Breast epithelium (tissue), 4 donors: Measurements from ENCODE around the gene NHERF2. TPM values are rescaled to one million over a fixed set of nuclear protein-coding genes. Genes with fewer than 3 reads are reported as not detected.

ENCODE experiments used
- DNase-seq, 2 donors: peaks; one replicate each; pipeline ENCODE4 v3.0.0-alpha.2; 2019; ENCODE audit warnings: low spot score in 2 of 2
- H3K27ac ChIP-seq, 2 donors: fragments of 200-600 bp; sonication (generic) in 1 of 2; one replicate each; pipeline ENCODE4 v1.5.1; 2016 to 2019; ENCODE audit warnings: mild to moderate bottlenecking in 1 of 2
- H3K27me3 ChIP-seq, 2 donors: fragments of 200-600 bp; sonication (generic) in 1 of 2; one replicate each; pipeline versions ENCODE4 v1.5.1 to v1.6.0; 2017 to 2019; ENCODE audit warnings: control low read depth in 1 of 2, mild to moderate bottlenecking in 1 of 2
- H3K36me3 ChIP-seq: fragments of 200-600 bp; one replicate; pipeline ENCODE4 v1.5.1; 2019
- H3K4me1 ChIP-seq, 2 donors: fragments of 200-600 bp; sonication (generic); one replicate each; pipeline ENCODE4 v1.5.1; 2016 to 2019; ENCODE audit warnings: control low read depth in 1 of 2
- H3K4me3 ChIP-seq, 3 donors: fragments of 200-600 bp; sonication (generic); 1 replicate in 2 of 3; 2 replicates in 1 of 3; pipeline ENCODE4 v1.5.1; 2016 to 2019; ENCODE audit warnings: mild to moderate bottlenecking in 3 of 3, moderate library complexity in 2 of 3
- H3K9me3 ChIP-seq, 2 donors: fragments of 200-600 bp; sonication (generic) in 1 of 2; one replicate each; pipeline ENCODE4 v1.5.1; 2016 to 2019; ENCODE audit warnings: control low read depth in 1 of 2
- POLR2A ChIP-seq: fragments of 450-650 bp; IDR thresholded peaks from one replicate; pipeline ENCODE4 v1.6.1; 2016; ENCODE audit warnings: antibody characterized with exemption, mild to moderate bottlenecking, moderate library complexity
- POLR2AphosphoS5 ChIP-seq, 3 donors: sonication (generic); formaldehyde crosslinking; IDR thresholded peaks; one replicate each; pipeline ENCODE4 v1.6.1; 2017; ENCODE audit warnings: antibody characterized with exemption in 3 of 3
- intact Hi-C: fragments of 100-400 bp; cut with DNase I; formaldehyde crosslinking; loops from one replicate; pipeline ENCODE4 v1.15.1; 2023; ENCODE audit warnings: low total_unique reads
- total RNA-seq, 3 donors: library from RNA; depleted of rRNA; stranded (reverse); fragments of >200 nt; gene quantifications; one replicate each; pipeline ENCODE4 v1.1.0, GENCODE V29; 2016
- TF ChIP-seq, protein P1 (sequence below), 3 donors: fragments of 450-650 bp; IDR thresholded peaks; one replicate each; pipeline ENCODE4 v1.5.1; 2016 to 2017; ENCODE audit warnings: antibody characterized with exemption in 3 of 3, mild to moderate bottlenecking in 3 of 3, moderate library complexity in 3 of 3

NHERF2 gene
- total RNA-seq, 3 donors from 2014 or later = 31.5 to 58.3 (median 38.9) TPM

DNA sequence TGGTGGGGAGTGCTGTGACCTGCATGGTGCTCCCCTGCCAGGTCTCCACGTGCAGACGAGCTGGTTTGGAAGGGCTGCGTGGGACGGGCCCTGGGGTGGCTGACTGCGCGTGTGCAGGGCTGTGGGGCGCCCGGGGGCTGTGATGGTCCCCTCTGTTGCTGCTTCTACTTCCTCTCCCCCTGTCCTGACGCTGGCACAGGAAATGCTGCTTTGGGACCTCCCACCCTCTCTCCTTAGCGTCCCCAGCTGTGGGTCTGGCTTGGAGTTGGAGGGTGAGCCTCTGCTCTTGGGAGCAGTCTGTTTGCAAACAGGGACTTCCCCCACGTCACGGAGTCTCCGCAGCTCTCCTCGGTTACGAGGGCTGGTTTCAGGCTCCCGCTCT, 56.3 kb downstream of the NHERF2 start:
- no peaks in the 10 kb centered on the region for H3K36me3 ChIP-seq
- H3K4me3 ChIP-seq = no peak overlapping the region
- H3K9me3 ChIP-seq = no peaks in the 10 kb centered on the region
- H3K27me3 ChIP-seq = no peaks in the 10 kb centered on the region
- TF ChIP-seq POLR2A (no peak), POLR2AphosphoS5 (IDR thresholded peaks at IDR 0.05) (no peak)
- TF ChIP-seq, protein P1, sequence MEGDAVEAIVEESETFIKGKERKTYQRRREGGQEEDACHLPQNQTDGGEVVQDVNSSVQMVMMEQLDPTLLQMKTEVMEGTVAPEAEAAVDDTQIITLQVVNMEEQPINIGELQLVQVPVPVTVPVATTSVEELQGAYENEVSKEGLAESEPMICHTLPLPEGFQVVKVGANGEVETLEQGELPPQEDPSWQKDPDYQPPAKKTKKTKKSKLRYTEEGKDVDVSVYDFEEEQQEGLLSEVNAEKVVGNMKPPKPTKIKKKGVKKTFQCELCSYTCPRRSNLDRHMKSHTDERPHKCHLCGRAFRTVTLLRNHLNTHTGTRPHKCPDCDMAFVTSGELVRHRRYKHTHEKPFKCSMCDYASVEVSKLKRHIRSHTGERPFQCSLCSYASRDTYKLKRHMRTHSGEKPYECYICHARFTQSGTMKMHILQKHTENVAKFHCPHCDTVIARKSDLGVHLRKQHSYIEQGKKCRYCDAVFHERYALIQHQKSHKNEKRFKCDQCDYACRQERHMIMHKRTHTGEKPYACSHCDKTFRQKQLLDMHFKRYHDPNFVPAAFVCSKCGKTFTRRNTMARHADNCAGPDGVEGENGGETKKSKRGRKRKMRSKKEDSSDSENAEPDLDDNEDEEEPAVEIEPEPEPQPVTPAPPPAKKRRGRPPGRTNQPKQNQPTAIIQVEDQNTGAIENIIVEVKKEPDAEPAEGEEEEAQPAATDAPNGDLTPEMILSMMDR (IDR thresholded peaks at IDR 0.05) = no peak
- peak overlapping the region; percentile 58 to 75 for H3K27ac ChIP-seq
- DNase-seq = no peak
- intact Hi-C loops = no loop called here
- H3K4me1 ChIP-seq = peaks cover 7 to 16% of the 10 kb centered on the region in 2 donors

DNA sequence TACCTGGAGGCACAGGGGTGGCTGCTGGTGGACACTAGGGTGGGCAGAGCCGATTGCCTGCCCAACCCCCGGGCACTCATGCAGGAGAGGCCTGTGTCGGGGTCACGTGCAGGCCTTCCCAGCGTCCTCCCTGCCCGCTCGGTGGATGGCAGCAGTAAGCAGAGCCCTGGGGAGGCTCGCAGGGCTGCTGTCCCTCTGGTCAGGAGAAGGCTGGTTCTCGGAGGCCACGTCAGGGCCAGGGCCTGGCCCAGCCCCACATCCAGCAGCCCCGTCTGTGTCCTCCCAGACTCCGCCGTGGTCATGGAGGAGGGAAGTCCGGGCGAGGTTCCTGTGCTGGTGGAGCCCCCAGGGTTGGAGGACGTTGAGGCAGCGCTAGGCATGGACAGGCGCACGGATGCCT, 56.7 kb downstream of the NHERF2 start:
- H3K36me3 ChIP-seq = no peaks in the 10 kb centered on the region
- H3K27me3 ChIP-seq = no peaks in the 10 kb centered on the region
- no peak for DNase-seq
- peak overlapping the region in 1 of 2 donors; percentile 58 for H3K27ac ChIP-seq
- H3K4me1 ChIP-seq = peaks cover 7 to 16% of the 10 kb centered on the region in 2 donors
- H3K9me3 ChIP-seq = no peaks in the 10 kb centered on the region
- H3K4me3 ChIP-seq = no peak overlapping the region
- intact Hi-C loops = no loop called here
- TF ChIP-seq POLR2AphosphoS5 (IDR thresholded peaks at IDR 0.05) (no peak), POLR2A (no peak)
- TF ChIP-seq, protein P1 (IDR thresholded peaks at IDR 0.05) = no peak

GRCh38 chr16:2083876-2084780, 57.4 kb downstream of the NHERF2 start:
- Histone ChIP-seq H3K36me3 (no peaks in the 10 kb centered on the region), H3K4me3 (no peak overlapping the region), H3K27ac (peak overlapping the region in 1 of 2 donors; percentile 58), H3K4me1 (peaks cover 7 to 16% of the 10 kb centered on the region in 2 donors), H3K9me3 (no peaks in the 10 kb centered on the region), H3K27me3 (no peaks in the 10 kb centered on the region)
- TF ChIP-seq POLR2AphosphoS5 (IDR thresholded peaks at IDR 0.05) (no peak), POLR2A (no peak)
- TF ChIP-seq, protein P1 (IDR thresholded peaks at IDR 0.05) = no peak
- no peak for DNase-seq
- intact Hi-C loops = no loop called here

GRCh38 chr16:2084895-2085625, 58.4 kb downstream of the NHERF2 start:
- Histone ChIP-seq H3K27ac (peak overlapping the region in 1 of 2 donors; percentile 59), H3K9me3 (no peaks in the 10 kb centered on the region), H3K4me1 (peaks cover 7 to 16% of the 10 kb centered on the region in 2 donors), H3K27me3 (no peaks in the 10 kb centered on the region), H3K36me3 (no peaks in the 10 kb centered on the region), H3K4me3 (no peak overlapping the region)
- intact Hi-C loops = no loop called here
- DNase-seq = no peak
- TF ChIP-seq POLR2A (no peak), POLR2AphosphoS5 (IDR thresholded peaks at IDR 0.05) (no peak)
- TF ChIP-seq, protein P1 (IDR thresholded peaks at IDR 0.05) = no peak

DNA sequence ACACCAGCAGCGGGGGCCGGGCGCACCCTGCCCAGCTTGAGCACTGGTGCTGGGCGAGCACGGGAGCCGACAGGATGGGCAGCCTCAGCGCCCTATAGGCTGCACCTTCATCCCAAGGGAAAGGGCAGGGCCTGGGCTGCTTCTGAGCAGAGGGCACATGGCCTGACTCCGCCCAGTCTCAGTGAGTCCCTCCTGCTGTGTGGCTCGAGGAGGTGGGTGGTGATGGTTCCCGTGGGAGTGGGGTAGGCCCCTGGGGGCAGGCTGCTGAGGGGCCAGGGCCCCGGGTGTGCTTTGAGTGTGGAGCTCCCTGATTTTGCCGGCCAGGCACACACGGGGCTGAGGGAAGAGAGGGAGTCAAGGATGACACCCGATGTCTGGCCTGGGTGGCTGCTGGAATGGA, 59.0 kb downstream of the NHERF2 start:
- Histone ChIP-seq H3K27me3 (no peaks in the 10 kb centered on the region), H3K9me3 (no peaks in the 10 kb centered on the region), H3K4me1 (peaks cover 7 to 16% of the 10 kb centered on the region in 2 donors), H3K36me3 (no peaks in the 10 kb centered on the region), H3K27ac (peak overlapping the region in 1 of 2 donors; percentile 59), H3K4me3 (no peak overlapping the region)
- intact Hi-C loops = no loop called here
- DNase-seq = no peak
- TF ChIP-seq POLR2AphosphoS5 (IDR thresholded peaks at IDR 0.05) = no peak
- TF ChIP-seq, protein P1 (IDR thresholded peaks at IDR 0.05) = no peak
- no peak for TF ChIP-seq POLR2A
